ENCODE measurements around the gene WBP4. TPM values are rescaled to one million over a fixed set of nuclear protein-coding genes. Genes with fewer than 3 reads are reported as not detected.

WBP4 gene
- total and polyA plus RNA-seq, 2 of the 4 experiments (the other 2 are of a cell fraction), result 4.3 to 11.0 TPM

- TF ChIP-seq RCOR1 (IDR thresholded peaks at IDR 0.05; ENCODE audit: insufficient replicate concordance, low read length) (no peak), CEBPB (IDR thresholded peaks at IDR 0.05; ENCODE audit: low read depth, low read length) (no peak)
These were observed 11.5 kb upstream of the WBP4 start (continued) for GRCh38 chr13:41049480-41050440.

- no peak overlapping the region for H4K5ac ChIP-seq (ENCODE audit: low read depth, low read length)
- peak overlapping the region; percentile 52 for H3K27ac ChIP-seq (ENCODE audit: insufficient read depth, low read length)
- dilution Hi-C loops (cut with HindIII; ENCODE audit: low sequenced_read_pairs, unreplicated experiment), result no loop called here
- no peak overlapping the region for H2AFZ ChIP-seq (replicated peaks; ENCODE audit: low read length, poor library complexity)
- H2AK5ac ChIP-seq (ENCODE audit: low read depth, low read length), result peak overlapping the region; percentile 64
- no peaks in the 10 kb centered on the region; the same call in 1 of the 2 replicates for H3K36me3 ChIP-seq (ENCODE audit: control insufficient read depth, insufficient read depth, low read length)
- no peak overlapping the region for H2BK120ac ChIP-seq (ENCODE audit: low read depth, low read length)
- H3K4ac ChIP-seq (ENCODE audit: low read depth, low read length), result peak overlapping the region; percentile 34; the same call in 1 of the 2 replicates
- in situ Hi-C loops (cut with MboI; ENCODE audit: low sequenced_read_pairs), result loop anchor here (10.0 kb wide), 1 partner anchor 268 kb away; the partner anchor contains the start of gene SLC25A15
- no CpG with 5 or more reads among the region's 3 CpGs for WGBS, 2 experiments (ENCODE audit: extremely low coverage in 2 of 2, insufficient read length in 1 of 2)
- H2BK15ac ChIP-seq (ENCODE audit: low read depth, low read length), result no peak overlapping the region; the same call in 2 of the 3 replicates
- H3K23ac ChIP-seq (ENCODE audit: low read depth, low read length), result no peak overlapping the region
- H3K79me1 ChIP-seq (ENCODE audit: low read depth in 1 of 2, low read length in 2 of 2), result peaks cover 21 to 68% of the 10 kb centered on the region in 2 experiments
- H4K8ac ChIP-seq (ENCODE audit: low read depth in 2 of 2, low read length in 2 of 2), result no peak overlapping the region
- ATAC-seq (ENCODE audit: low read depth) (no peak), DNase-seq (no peak)
- H2BK20ac ChIP-seq (ENCODE audit: low read depth, low read length), result no peak overlapping the region
- no peaks in the 10 kb centered on the region for H3K27me3 ChIP-seq (ENCODE audit: control insufficient read depth, insufficient read depth, low read length)
- no peak for TF ChIP-seq MXI1 (IDR thresholded peaks at IDR 0.05; ENCODE audit: borderline replicate concordance, low read depth, low read length)
- no peak for TF ChIP-seq FOS (IDR thresholded peaks at IDR 0.05; ENCODE audit: low read depth, low read length)
- TF ChIP-seq SMC3 (IDR thresholded peaks at IDR 0.05; ENCODE audit: low read depth, low read length), result no peak
- TF ChIP-seq NFE2L2 (IDR thresholded peaks at IDR 0.05; ENCODE audit: low read depth, low read length), result no peak
- TF ChIP-seq, protein P1, sequence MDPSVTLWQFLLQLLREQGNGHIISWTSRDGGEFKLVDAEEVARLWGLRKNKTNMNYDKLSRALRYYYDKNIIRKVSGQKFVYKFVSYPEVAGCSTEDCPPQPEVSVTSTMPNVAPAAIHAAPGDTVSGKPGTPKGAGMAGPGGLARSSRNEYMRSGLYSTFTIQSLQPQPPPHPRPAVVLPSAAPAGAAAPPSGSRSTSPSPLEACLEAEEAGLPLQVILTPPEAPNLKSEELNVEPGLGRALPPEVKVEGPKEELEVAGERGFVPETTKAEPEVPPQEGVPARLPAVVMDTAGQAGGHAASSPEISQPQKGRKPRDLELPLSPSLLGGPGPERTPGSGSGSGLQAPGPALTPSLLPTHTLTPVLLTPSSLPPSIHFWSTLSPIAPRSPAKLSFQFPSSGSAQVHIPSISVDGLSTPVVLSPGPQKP (IDR thresholded peaks at IDR 0.05; ENCODE audit: borderline replicate concordance, low read depth, low read length), result no peak
- no peak for TF ChIP-seq POLR2A (IDR thresholded peaks at IDR 0.05; ENCODE audit: low read depth, low read length)
- no peak for TF ChIP-seq CHD1 (IDR thresholded peaks at IDR 0.05; ENCODE audit: low read depth, low read length)
- TF ChIP-seq BHLHE40 (IDR thresholded peaks at IDR 0.05; ENCODE audit: low read depth, low read length), result no peak
- no peak for TF ChIP-seq RAD21 (IDR thresholded peaks at IDR 0.05; ENCODE audit: low read length)
- no peak for TF ChIP-seq USF2 (IDR thresholded peaks at IDR 0.05; ENCODE audit: low read depth, low read length)
- no TSS peak for BruUV-seq (replicated peaks)
- peaks cover 13% of the 10 kb centered on the region for H3K9me1 ChIP-seq (ENCODE audit: insufficient read depth, low read length)
- H3K4me2 ChIP-seq (ENCODE audit: low read depth, low read length), result no peak overlapping the region
- H3K4me1 ChIP-seq (ENCODE audit: control insufficient read depth, insufficient read depth, low read length), result peaks cover 11% of the 10 kb centered on the region; the same call in 1 of the 2 replicates
- H3K4me3 ChIP-seq (ENCODE audit: insufficient read depth, low read depth, low read length), result no peak overlapping the region
- H3K9me3 ChIP-seq (ENCODE audit: control insufficient read depth, insufficient read depth, low read length), result no peaks in the 10 kb centered on the region; the same call in 1 of the 2 replicates
- intact Hi-C loops (cut with micrococcal nuclease), result loop anchor here (5.0 to 10.0 kb wide), 2 partner anchors 65 to 278 kb away; partner anchors contain the start of gene MRPS31
- no peak overlapping the region for H4K91ac ChIP-seq (ENCODE audit: insufficient read depth, low read depth, low read length)
- no peak overlapping the region for H3K18ac ChIP-seq (ENCODE audit: low read depth, low read length)
- peak overlapping the region; percentile 20 for H2BK5ac ChIP-seq (ENCODE audit: low read depth, low read length, poor library complexity, severe bottlenecking)
- 0 out of 2 replicates have a peak overlapping the region, but pooled peaks have one; percentile 46 for H3K14ac ChIP-seq (replicated peaks; ENCODE audit: low read depth, low read length)
- POLR2A ChIA-PET (ENCODE audit: unreplicated experiment), result no interaction called here
- H4K20me1 ChIP-seq (ENCODE audit: insufficient read depth, low read length), result peaks cover 65% of the 10 kb centered on the region
- H3K56ac ChIP-seq (ENCODE audit: extremely low read depth, insufficient read depth, low read length), result no peak overlapping the region; the same call in 1 of the 2 replicates
- no peak overlapping the region for H3K9ac ChIP-seq (ENCODE audit: low read depth, low read length)
- CTCF ChIA-PET, result interaction anchor here (0.6 to 1.5 kb wide), 2 partner anchors 11 to 146 kb away, joined by 3 to 4 read pairs; no protein-coding TSS in a partner anchor
- H2AK9ac ChIP-seq (replicated peaks; ENCODE audit: low read depth, low read length, poor library complexity), result no peak overlapping the region
These were observed 8.9 kb upstream of the WBP4 start for GRCh38 chr13:41052441-41052840.

Measured in IMR-90 (cell line).